Activated naive CD4-positive, alpha-beta T cell treated with Interleukin-2 at 50 U/mL for 16 hours (primary cell): Measurements from ENCODE around the gene ZNF679.
A peak's percentile ranks its signal among the peaks of the same experiment; 100 is the strongest.
"Not testable (repeated sequence)": the region's sequence is repeated elsewhere in the genome, so short reads cannot be mapped to it uniquely, and the experiment has no call there.

Experiments
- DNase-seq: peaks from one replicate; pipeline ENCODE4 v3.0.0-alpha.2; 2020

The ZNF679 gene

DNA sequence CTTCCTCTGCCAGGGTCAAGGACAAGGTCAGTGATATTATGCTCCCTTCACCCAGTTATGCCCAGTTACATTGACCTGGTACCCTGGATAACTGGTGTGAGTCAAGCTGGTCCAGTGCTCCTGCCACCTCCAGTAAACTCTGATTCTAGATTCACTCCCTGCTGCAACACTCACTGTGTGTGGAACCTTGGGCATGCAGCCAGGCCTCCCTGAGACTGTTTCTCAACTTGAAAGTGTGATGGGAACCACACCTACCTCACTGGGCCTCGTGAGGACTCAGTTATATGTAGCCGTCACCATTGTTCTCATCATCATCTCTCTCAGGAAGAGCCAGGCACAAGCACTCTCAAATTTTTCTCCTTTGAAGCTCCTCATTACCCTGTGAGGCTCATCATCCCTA, 84.6 kb downstream of the ZNF679 start:
- no peak for DNase-seq

DNA sequence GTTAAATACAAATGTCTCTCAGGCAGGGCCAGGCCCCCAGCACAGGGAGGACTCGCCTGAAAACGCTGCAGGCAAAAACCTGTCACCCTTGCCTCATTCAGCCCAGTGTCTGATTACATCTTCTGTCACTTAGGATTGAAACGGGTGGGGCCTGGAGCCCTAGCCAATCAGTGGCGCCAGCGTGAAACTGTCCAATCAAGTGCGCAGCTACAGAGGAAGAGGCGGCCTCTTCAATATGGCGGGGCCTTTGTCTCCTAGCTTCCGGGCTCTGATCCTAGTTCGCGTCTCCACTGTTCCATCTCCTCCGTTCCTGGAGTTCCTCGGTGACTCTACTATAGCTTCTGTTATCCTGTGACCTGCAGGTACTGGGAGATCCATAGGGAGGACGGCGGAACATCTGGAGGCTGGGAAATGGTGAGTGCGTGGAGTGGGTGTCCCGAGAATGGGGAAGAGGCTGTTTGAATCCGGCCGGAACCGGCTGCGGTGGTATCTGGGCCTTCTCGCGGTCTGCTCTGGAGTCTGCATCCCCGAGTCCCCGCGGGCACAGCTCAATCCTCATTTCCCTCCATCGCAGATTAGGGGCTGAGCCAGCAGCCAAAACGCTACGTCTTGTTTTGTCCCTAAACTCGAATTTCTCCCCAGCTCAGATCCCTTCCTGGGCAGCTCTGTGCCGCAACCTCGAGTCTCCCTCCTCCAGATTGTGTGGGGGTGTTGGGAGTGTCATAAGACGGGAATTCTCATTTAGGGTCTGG, 85.6 kb downstream of the ZNF679 start, which contains the start of gene ZNF736:
Gene ZNF736 (plus strand): TSS at position 222 of the 752 bp plus-strand sequence. CDS start 190 bp downstream, at position 412.
- peak; percentile 88 for DNase-seq

- DNase-seq, result no peak
Measured at GRCh38 chr7:64314566-64314965, 86.3 kb downstream of the ZNF679 start.

- DNase-seq, result not testable (repeated sequence)
Measured at GRCh38 chr7:64316031-64316742, 87.9 kb downstream of the ZNF679 start.
